Germinal center (tissue), 1 donor: ENCODE results near the gene SH3TC1.

Source experiments
- DNase-seq: peaks from one replicate; pipeline ENCODE4 v3.0.0; 2012; ENCODE audit warnings: mixed read lengths, low spot score

The SH3TC1 gene

DNA sequence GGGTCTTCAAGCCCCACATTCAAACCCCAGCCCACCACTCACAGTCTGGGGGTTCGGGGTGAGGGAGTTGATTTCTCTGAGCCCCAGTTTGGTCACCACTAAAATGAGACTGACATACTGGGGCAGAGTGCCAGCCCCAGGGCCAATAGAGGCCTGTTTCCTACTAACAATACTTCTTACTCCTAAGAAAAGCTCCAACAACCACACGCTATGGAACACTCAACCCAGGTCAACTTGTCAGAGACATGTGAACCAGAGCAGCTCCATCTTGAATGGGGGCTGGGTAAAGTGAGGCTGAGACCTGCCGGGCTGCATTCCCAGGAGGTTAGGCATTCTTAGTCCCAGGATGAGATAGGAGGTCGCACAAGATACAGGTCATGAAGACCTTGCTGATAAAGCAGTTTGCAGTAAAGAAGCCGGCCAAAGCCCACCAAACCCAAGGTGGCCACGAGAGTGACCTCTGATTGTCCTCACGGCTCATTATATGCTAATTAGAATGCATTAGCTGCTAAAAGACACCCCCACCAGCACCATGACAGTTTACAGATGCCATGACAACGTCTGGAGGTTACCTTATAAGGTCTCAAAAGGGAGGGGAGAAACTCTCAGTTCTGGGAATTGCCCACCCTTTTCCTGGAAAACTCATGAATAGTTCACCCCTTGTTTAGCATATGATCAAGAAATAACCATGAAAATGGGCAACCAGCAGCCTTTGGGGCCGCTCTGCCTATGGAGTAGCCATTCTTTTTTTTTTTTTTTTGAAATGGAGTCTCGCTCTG, 43.9 kb downstream of the SH3TC1 start:
- DNase-seq: no peak

DNA sequence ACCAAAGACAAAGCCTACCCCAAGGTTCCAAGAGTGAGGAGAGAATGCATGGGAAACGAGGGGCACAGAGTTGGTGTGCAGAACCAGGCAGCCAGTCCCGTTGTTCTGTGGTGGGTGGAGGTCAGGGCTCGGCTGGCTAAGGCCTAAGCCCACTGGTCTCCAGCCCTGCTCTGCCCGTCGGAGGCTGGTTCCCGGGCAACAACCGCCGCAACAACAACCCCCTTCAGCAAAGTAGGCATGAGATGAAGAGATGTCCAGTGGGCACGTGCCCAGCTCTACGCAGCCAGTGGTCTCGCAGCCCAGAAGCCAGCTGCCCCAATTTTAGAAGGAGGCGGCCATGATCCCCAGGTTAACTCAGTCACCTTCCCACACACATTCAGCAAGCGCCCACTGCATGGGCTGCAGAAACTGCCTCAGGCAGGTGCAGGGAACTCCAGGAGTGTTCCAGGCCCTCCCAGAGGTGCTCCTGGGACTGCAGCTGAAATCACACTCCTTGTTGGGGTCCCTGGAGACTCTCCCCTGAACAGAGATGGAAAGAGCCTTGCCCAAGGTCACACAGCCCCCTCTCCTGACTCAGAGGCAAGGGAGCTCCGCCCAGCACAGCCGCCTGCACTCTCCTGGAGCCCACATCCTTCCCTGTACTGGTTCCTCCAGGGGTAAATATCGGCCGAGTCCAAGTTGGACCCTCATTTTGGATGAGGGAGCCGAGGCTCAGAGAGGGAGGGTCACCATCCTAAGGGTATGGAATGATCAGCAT, 45.1 kb downstream of the SH3TC1 start:
- DNase-seq: no peak

DNA sequence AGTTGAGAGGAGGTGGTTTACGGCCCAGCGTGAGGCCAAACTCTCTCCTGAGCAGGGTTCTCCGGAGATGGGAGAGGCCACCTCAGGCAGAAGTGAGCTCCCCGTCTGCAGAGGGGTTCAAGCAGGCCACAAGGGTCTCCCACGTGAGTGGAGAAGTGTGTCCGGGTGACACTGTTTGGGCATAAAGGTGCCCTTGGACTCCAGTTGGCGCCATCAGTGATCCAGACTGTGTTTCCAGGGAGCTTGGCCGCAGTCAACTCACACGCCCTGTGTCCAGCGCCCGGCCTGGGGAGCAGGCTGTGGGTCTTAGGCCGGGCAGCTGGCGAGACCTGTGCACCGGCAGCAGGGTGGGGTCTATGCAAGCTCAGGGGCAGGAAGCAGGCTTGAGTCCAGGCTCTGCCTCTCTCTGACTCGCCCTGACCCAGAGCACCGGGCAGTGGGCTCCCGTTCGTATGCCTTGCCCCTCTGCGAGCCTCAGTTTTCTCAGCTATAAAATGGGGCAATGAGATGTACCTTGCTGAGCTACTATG, 45.9 kb downstream of the SH3TC1 start:
- no peak for DNase-seq

DNA sequence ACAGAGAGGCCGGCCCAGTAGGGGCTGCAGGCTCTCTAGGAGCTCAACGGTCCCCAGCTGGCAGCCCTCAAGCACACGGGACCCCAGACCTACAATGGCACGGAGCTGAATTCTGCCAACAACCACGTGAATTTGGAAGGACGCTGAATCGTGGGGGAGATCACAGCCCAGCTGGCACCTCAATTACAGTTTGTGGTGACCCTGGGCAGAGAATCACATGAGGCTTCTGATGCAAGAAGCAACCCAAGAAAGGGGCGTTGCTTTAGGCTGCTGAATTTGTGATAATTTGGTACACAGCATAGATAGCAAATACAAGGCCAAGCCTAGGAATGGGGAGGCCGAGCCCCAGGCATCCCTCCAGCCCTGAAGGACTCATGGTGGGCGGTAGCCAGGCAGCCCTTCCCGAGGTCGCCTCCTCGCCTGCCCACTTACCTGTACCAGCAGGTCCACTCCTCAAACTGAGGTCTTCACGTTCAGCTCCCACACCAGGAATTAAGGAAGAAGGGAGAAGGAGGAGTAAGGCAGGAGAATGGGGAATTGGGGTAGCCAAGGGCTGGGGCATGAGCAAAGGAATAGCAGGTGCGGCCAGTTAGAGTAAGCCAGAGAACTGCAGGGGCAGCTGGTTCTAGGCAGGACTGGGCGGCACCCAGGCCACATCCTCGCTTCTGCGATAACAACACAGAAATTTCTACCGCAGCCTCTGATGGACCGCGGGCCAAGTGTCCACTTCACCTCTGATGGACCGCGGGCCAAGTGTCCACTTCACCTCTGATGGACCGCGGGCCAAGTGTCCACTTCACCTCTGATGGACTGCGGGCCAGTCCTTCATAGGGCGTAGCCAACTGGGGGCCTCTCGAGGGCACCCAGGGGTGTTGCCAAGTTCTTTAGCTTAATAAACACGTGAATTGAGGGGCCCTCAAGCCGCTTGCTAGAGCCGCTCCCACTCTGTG, 47.1 kb downstream of the SH3TC1 start:
- no peak for DNase-seq

DNA sequence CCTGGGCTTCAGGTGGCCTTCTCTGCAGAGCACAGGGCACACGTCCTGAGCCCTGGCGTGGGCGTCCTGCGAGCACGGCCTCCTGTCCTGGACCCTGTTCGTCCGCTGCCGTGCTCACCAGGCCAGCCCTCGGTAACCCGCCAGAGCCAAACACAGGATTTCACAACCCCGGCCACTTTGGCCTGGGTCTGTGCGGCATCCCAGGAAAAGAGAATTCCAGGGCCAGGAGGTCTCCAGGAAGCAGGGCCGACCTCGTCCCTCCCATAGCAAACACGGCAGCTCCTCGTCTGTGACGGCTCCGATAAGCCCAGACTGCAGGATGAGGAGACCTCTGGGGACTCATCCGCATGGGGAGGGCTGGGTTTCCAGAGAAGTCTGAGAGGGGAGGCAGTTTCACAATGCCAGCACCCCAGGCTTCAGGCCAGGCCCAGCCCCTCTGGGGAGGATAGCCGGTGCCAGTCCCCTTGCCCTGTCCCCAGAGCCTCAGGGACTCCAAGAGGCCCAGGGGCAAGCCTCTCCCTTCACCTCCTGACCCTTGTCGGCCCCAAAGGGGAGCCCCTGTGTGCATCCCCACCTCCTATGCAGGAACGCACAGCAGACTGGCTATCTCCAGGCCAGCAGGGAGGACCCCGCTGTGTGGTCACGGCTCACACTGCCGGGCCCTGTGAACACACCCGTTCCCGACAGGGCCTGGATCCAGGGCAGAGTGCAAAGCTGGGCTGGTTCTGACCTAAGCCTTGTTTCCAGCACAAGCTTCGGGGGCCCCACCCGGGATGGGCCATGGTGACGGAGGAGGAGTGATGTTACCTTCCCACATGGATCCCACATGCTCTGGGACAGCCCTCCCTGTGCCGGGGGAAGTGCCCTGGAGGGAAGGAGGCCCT, 48.2 kb downstream of the SH3TC1 start:
- DNase-seq: no peak

DNA sequence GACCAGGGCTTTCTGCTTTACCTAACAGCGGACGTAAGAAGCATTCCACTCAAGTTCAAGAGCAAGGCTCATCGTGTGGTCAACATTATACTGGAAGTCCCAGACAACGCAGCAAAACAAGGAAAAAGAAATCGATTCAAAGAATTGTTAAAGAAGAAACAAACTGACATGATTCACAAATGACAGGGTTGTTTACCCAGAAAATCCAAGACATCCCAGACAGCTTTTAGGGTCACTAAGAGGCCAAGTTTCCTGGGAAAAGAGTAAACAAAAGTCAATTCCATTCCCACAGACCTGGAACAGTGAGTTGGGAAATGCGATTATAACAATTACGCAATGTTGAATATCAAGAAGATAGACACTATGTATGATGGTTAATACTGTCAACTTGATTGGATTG, 49.0 kb downstream of the SH3TC1 start:
- DNase-seq: no peak

DNA sequence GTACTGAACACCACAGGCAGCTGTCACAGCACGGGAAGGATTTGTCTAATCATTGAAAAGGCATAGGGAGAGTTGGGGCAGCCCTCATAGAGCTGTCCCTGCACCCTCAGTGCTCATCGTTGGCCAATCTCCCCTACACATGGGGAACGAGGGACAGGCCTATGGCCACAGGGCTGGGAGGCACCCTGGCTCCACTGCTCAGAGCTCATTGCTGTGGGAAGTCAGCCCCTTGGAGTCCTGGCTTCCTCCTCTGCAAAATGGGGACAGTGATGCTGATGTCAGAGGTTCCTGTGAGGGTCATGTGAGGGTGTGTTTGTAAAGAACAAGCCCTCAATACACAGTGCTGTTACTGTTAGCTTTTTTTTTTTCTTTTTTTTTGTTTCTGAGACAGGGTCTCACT, 51.1 kb downstream of the SH3TC1 start:
- no peak for DNase-seq

DNA sequence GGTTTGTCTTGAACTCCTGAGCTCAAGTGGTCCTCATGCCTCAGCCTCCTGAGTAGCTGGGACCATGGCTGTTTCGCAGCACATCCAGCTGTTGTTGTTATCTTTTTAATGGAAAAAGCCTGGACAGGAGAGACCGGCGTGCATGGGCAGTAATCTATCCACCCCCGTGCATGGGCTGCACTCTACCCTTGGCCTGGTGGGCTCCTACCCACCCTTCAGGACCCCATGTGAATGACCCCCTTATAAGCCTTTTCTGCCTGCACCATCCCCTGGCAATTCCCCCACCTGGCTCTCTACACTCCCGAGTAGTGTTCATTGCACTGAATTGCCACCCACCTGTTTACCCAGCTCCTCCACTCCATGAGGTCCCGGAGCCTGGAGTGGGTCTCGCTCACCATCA, 51.5 kb downstream of the SH3TC1 start:
- DNase-seq: no peak

DNA sequence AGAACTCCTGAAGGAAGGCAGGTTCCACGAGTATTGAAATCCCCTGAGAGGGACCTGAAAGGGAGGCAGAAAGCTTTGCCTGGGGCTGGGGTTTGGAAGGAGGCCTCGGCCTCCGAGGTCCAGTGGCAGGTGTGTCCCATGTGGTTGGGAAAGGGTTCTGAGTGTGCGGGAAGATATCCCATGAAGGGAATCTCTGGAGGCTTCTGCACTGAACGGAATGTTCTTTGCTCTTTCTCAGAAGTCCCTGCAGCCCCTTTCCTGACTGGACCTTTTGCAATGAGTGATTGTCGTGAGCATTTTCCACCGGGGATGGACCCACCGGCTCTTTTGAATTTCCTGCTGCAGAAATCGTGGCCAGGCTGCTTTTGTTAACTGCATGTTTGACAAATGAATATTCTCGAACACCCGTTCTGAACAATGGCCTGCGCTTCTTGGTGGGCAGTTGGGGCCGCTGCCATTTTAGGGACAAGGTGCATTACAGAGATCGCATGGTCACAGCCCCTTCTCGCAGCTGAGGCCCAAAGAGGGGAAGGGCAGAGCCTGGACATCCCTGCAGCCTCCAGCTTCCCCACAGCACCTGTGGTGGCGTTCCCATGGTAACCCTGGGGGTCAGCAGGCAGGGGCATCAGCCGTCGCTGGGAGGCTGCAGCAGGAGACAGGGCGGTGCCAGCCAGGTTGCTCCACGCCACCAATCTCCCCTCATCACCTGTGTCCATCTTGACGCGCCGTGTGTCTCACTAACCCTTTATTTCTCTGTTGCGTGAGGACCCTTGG, 52.2 kb downstream of the SH3TC1 start:
- DNase-seq: no peak

DNA sequence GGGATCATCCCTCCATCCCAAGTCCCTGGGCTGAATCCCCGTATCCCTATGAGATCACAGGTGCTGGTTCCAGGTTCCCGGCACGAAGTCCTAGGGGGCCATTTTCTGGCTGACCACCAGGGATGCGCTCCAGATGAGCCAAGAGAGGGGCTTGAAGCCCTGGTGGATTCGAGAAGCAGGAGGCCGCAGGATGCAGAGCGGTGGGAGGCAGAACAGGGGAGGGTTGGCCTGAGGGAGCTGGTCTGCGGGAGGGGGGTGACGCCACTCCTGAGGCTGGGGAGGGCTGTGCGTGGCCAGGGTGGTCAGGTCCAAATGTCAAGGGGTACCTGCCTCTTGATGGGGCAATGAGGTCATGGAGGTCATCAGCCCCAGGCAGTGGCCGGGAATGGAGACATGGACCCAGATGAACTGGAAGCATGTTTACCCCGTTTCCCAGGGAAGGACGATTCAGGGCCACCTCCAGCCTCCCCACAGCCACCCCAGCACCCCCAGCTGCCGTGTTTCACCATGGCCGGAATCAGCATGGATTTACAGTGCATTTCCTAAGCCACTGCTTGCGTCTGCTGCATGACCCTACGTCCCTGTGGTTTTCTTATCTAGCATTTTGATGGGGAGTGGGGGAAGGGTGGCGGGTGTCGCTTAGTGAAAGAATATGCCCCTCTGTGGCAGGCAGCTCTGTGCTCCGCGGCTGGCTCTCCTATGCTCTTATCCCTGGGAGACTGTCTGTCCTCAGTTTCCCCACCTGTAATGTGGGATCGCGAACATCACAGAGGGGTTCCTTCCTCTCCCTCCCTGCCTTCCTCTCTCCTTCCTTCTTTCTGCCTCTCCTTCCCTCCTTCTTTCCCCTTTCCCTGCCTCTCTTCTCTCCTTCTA, 53.4 kb downstream of the SH3TC1 start:
- no peak for DNase-seq

DNA sequence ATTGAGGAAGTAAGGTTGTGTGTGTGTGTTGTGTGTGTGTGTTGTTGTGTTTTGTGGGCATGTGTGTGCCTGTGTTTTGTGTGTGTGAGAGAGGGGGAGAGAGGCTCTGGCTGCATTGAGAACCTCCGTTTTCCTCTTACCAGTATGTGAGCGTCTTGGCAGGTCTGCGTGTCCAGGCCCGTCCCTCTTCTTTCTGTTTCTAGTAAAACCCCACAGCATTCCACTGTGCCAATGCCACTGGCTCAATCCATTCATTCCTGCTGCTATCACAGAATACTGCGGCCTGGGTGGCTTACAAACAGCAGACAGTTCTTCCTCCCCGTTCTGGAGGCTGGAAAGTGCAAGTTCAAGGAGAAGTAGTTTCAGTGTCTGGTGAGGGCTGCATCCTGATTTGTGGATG, 55.0 kb downstream of the SH3TC1 start:
- no peak for DNase-seq

DNA sequence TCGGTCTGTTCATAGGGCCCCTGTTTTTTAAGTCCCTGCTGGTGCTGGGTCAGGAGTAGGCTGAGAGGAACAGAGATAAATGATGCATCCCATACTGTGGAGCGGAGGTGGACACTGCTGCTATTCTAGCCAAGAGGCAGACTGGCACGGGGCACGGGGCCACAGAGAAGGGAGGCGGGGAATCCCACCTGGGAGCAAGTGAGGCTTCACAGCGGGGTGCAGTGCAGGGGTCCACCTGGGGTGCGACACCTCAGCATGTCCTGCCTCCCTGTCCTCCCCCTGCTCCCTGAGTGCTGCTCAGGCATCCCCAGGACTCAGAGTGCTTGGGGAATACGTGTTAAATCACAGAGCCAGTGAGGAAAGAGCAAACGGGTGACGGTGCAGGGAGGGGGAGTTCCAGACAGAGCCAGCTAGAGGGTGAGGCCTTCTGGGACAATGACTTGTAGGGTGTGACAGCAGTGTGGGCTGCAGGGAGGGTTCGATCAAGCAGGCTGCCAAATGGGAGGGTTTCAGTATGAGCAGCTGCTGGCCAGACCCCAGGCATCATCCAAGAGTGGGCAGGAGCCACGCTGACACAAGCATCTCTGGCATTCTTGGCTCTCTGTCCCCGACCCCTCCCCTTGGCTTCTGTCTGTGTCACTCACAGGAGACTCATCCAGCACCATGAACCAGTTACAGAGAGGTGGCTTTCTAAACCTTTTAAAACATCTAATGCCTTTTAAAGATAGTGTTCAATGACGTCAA, 56.8 kb downstream of the SH3TC1 start:
- DNase-seq: no peak

DNA sequence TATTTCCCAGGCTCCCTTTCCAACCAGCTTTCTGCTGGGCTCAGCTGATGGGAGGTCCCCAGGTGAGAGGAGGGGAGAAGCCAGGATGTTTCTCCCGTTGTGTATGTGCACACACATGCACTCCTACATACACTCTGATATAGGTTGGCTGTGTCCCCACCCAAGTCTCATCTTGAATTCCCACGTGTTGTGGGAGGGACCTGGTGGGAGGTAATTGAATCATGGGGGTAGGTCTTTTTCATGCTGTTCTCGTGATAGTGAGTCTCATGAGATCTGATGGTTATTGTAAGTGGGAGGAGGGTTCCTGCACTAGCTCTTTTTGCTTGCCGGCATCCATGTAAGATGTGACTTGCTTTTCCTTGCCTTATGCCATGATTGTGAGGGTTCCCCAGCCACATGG, 58.8 kb downstream of the SH3TC1 start:
- no peak for DNase-seq

DNA sequence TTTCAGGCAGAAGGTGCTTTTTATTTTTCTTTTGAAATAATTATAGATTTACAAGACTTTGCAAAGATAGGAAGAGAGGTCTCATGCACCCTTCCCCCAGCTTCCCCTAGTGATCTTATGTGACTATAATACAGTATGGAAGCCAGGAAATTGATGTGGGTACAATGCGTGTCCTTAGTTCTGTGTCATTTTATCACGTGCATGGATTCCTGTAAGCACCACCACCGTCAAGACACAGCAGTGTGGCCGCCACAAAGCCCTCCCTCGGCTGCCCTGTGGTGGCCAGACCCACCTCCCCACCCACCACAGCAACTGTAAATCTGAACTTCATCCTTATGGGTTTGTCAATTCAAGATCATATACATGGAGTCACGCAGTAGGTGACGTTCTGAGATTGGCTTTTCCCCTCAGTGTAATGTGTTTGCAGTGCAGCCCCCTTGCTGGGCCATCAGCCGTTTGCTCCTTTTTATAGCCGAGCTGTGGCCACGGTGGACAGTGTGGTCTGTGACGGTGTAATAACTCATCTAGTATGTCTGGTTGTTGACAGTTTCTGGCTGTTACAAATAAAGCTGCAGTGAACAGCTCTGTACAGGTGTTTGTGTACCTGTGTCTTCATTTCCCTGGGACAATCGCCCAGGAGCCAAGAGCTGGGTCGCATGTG, 59.6 kb downstream of the SH3TC1 start:
- no peak for DNase-seq

DNA sequence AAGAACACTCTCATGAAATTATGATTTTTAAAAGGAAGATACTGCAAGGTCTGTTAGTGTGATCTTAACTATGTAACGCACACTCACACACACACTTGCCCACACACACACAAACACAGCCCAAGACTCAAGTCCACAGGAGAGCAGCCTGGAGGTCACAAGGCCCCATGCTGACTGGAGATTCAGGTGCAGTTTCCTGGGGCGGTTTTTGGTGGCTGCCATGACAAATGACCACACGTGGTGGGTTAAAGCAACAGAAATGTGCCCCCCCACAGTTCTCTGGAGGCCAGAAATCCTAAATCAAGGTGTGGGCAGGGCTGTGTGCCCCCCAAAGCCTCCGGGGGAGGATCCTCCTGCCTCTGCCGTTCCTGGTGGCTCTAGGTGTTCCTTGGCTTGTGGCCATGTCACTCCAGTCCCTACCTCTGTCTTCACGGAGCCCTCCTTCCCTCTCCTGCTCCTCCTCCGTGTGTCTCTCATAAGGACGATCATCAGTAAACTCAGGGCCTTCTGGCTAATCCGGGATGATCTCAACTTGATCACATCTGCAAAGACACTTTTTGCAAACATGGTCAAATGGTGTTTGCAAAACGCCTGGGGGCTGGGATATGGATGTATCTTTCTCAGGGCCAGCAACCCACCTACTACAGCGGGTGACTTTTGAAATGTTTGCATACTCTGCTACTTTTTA, 60.8 kb downstream of the SH3TC1 start:
- DNase-seq: no peak

DNA sequence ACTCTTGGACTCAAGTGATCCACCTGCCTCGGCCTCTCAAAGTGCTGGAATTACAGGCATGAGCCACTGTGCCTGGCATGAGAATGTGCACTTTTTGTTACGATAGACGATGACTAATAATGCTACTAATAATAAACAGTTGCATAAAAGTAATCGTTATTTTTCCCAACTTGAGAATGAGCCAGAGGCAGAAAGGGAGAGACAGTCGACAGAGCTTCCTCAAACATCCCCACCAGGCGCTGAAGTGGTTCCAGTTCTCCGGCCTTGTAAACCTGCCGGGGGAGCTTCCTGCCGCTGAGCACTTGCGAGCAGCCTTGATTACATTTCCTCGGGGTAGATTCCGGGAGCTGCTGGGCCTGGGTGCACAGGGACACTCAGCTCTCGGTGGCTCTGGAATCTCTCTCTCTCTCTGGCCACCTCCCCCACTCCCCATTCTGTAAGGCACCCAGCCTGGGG, 61.6 kb downstream of the SH3TC1 start:
- no peak for DNase-seq

DNA sequence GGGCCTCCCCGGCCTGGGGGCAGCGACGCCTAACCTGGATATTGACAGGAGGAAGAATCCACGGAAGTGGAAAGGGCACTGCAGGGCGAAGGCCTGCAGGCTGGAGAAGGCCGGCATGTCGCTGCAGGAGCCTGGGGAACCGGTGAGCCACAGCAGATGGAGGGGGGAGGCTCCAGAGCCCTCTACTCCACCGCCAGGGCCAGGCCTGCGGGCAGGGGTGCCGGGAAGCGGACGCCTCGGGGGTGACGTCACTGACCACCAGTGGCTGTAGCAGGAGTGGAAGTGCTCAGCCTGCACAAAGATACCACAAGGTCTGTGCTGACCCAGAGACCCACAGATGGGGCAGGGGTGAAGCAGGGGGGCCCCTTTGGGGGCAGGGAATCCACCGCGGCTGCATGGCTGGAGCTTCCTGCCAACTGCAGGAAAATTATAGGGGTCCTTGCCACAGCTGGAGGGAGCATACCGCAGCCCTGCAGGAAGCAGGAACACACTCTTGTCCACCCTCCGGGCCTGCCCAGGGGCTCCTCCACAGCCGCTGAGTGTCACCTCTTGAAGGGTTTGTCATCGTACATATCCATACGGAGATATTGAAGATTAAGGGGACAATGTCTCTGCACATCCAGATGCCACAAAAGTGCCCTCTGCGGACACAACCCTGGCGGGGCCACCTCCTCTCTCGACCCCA, 62.9 kb downstream of the SH3TC1 start:
- no peak for DNase-seq
